GM12872 (cell line): ENCODE results near the gene MANSC1.
A peak's percentile ranks its signal among the peaks of the same experiment; 100 is the strongest.

Experiments
- CTCF ChIP-seq: IDR thresholded peaks from 3 replicates; pipeline ENCODE4 v1.5.1; 2011; ENCODE audit warnings: low read depth, mild to moderate bottlenecking, low read length, moderate library complexity; ENCODE audit not compliant: insufficient read depth

Gene MANSC1

DNA sequence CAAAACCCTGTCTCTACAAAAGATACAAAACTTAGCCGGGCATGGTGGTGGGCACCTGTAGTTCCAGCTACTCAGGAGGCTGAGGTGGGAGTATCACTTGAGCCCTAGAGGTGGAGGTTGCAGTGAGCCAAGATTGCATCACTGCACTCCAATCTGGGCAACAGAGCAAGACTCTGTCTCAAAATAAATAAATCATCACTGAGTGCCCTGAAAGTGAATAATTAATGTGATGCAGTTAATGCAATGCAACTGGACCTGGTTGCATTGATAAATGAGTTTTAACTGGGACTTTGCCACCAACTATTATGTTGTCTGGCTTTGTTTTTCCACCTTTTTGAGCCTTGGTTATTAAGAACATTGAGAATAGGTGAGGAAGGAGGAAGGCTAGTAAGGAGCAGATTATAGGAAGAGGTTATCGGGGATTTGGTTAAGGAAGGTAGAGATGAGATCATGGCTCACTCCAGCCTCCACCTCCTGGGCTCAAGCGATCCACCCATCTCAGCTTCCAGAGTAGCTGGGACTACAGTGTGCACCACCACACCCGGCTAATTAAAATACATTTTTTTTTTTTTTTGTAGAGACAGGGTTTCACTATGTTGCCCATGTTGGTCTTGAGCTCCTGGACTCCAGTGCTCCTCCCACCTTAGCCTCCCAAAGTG lies 14.9 kb upstream of the MANSC1 start:
- no peak for TF ChIP-seq CTCF

DNA sequence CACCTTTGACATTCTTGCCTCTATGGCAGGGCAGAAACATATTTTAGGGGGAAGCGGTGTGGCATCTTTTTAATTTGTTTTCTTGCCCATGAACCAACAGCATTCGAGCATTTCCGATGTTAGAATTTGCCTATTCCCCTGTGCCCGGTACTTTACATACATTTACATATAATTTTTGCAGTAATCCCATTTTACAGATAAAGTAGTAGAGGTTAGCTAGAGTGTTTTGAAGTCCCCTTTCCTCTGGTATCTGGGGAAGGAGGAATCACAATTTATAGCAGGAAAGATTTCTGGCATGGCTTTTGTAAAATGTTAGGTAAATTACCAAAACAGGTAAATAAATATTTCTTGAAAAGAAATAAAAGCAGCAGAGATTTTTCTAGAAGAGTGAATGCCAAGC lies 8.5 kb upstream of the MANSC1 start:
- no peak for TF ChIP-seq CTCF

DNA sequence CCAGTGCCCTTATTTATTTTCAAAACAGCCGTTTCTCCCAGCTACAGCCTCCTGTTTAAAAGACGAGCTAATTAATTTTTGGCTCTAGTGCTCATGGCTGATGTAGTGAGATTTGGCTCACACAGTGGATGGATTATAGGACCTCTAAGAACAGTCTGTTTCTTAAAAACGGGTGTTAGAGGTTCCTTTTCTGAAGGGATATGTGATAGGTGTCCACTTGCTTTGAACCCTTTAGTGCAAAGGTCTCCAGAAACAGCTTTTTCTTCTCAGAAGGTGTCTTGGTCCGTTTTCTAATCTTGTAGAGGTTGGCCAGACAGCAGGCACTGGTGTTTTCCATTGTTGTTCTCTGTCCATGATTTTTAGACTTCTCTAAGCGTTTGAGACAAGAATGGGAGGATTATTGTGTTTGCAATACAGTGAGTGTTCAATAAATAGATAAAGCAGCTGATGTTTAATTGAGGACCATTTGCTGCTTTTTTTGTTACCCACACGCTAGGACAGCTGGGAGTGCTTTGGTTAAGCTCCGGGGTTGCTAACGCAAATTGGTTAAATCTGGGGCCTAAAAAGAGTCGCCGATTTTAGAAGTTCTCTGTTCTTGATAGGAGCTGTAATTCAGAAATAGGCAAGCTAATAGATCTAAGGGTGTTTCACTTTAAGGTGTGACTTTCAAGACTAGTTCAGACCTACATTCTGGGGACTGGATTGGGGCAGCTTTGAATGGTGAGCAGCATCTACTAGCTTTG lies 7.8 kb upstream of the MANSC1 start:
- no peak for TF ChIP-seq CTCF

- 0 out of 3 replicates have a peak, but pooled peaks have one; percentile 22 for TF ChIP-seq CTCF
Observed at GRCh38 chr12:12356896-12357718, 7.1 kb upstream of the MANSC1 start, which contains the start of gene BORCS5. Gene BORCS5, plus strand, starts transcription at chr12:12357078. Its CDS starts 374 bp downstream, at chr12:12357452.

GRCh38 chr12:12356467-12356895 lies 6.4 kb upstream of the MANSC1 start:
- TF ChIP-seq CTCF: no peak

- no peak for TF ChIP-seq CTCF
Observed at GRCh38 chr12:12353807-12354206, 3.8 kb upstream of the MANSC1 start.

GRCh38 chr12:12353276-12353675 lies 3.2 kb upstream of the MANSC1 start:
- no peak for TF ChIP-seq CTCF
